HEK293 (cell line): Measurements from ENCODE around the gene TEFM.

Source experiments
- CTCF ChIA-PET: fragments of 350-600 bp; formaldehyde crosslinking; extraction: SDS; loops from one replicate; lab custom pipeline; 2021; ENCODE audit warnings: antibody characterized with exemption; lab: Yijun Ruan, JAX
- POLR2A ChIA-PET: fragments of 300-600 bp; formaldehyde crosslinking; extraction: SDS; loops from one replicate; lab custom pipeline; 2020; ENCODE audit warnings: antibody characterized with exemption, inconsistent platforms; lab: Yijun Ruan, JAX
- H3K27ac ChIP-seq: fragments of 200-500 bp; sonication (Bioruptor generic); 2 replicates; pipeline ENCODE4 v1.5.1; 2014; ENCODE audit warnings: low read depth, low read length, control low read depth, inconsistent platforms; ENCODE audit errors: extremely low read depth
- H3K36me3 ChIP-seq, 2 experiments: fragments of 200-500 bp in 1 of 2; sonication (Bioruptor generic) in 1 of 2; 1 replicate in 1 of 2; 2 replicates in 1 of 2; pipeline ENCODE4 v1.5.1; 2014 to 2017; ENCODE audit warnings: inconsistent platforms in 2 of 2, low read length in 2 of 2; ENCODE audit not compliant: control insufficient read depth in 2 of 2, insufficient read depth in 1 of 2
- H3K4me1 ChIP-seq: fragments of 200-500 bp; sonication (Bioruptor generic); 2 replicates; pipeline ENCODE4 v1.5.1; 2014; ENCODE audit warnings: mild to moderate bottlenecking, low read length, inconsistent platforms; ENCODE audit not compliant: control insufficient read depth, insufficient read depth
- H3K4me3 ChIP-seq: 2 replicates; pipeline ENCODE4 v1.5.1; 2011; ENCODE audit warnings: low read depth, mild to moderate bottlenecking, control low read depth, low read length, moderate library complexity
- H3K9me3 ChIP-seq: fragments of 200-500 bp; sonication (Bioruptor generic); 2 replicates; pipeline ENCODE4 v1.5.1; 2014; ENCODE audit warnings: low read depth, low read length, inconsistent platforms; ENCODE audit not compliant: control insufficient read depth, insufficient read depth
- OSR2 ChIP-seq: fragments of 450-650 bp; formaldehyde crosslinking; IDR thresholded peaks from 2 replicates; pipeline ENCODE4 v1.5.1; 2016; ENCODE audit warnings: missing biosample characterization, missing genetic modification characterization
- ZNF623 ChIP-seq: fragments of 450-650 bp; formaldehyde crosslinking; IDR thresholded peaks from 2 replicates; pipeline ENCODE4 v1.5.1; 2016; ENCODE audit warnings: missing biosample characterization, missing genetic modification characterization
- ZNF670 ChIP-seq: fragments of 450-650 bp; formaldehyde crosslinking; IDR thresholded peaks from 2 replicates; pipeline ENCODE4 v1.5.1; 2016; ENCODE audit warnings: missing biosample characterization, missing genetic modification characterization, low read depth
- TF ChIP-seq, protein P1 (sequence below): fragments of 450-650 bp; formaldehyde crosslinking; IDR thresholded peaks from 2 replicates; pipeline ENCODE4 v1.5.1; 2016; ENCODE audit warnings: missing biosample characterization, missing genetic modification characterization
- TF ChIP-seq, protein P2 (sequence below): fragments of 450-650 bp; formaldehyde crosslinking; IDR thresholded peaks from 2 replicates; pipeline ENCODE4 v1.5.1; 2016; ENCODE audit warnings: missing biosample characterization, missing genetic modification characterization, borderline replicate concordance
- TF ChIP-seq, protein P3 (sequence below): fragments of 450-650 bp; formaldehyde crosslinking; IDR thresholded peaks from 2 replicates; pipeline ENCODE4; 2016; ENCODE audit warnings: missing biosample characterization, missing genetic modification characterization
- TF ChIP-seq, protein P4 (sequence below): fragments of 450-650 bp; formaldehyde crosslinking; IDR thresholded peaks from 2 replicates; pipeline ENCODE4 v1.5.1; 2016; ENCODE audit warnings: missing biosample characterization, missing genetic modification characterization
- TF ChIP-seq, protein P5 (sequence below): fragments of 450-650 bp; formaldehyde crosslinking; IDR thresholded peaks from 2 replicates; pipeline ENCODE4 v1.5.1; 2016; ENCODE audit warnings: missing biosample characterization, missing genetic modification characterization, borderline replicate concordance

Gene TEFM

DNA sequence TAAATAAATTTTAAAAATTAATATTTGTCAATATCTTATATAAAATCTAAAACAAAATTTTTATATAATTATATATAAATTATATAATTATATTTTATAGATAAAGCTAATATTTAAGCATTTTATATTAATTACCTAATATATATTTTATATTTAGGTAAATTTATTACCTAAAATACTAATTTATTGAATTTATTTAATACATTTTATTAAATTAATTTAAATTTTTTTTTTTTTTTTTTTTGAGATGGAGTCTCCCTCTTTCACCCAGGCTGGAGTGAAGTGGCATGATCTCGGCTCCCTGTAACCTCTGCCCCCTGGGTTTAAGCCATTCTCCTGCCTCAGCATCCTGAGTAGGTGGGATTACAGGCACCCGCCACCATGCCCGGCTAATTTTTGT lies 51.9 kb downstream of the TEFM start:
- Histone ChIP-seq H3K27ac (no peak overlapping the region), H3K9me3 (no peaks in the 10 kb centered on the region), H3K36me3 (peaks cover 73 to 81% of the 10 kb centered on the region in 2 experiments), H3K4me1 (no peaks in the 10 kb centered on the region), H3K4me3 (no peak overlapping the region)
- TF ChIP-seq, protein P1, sequence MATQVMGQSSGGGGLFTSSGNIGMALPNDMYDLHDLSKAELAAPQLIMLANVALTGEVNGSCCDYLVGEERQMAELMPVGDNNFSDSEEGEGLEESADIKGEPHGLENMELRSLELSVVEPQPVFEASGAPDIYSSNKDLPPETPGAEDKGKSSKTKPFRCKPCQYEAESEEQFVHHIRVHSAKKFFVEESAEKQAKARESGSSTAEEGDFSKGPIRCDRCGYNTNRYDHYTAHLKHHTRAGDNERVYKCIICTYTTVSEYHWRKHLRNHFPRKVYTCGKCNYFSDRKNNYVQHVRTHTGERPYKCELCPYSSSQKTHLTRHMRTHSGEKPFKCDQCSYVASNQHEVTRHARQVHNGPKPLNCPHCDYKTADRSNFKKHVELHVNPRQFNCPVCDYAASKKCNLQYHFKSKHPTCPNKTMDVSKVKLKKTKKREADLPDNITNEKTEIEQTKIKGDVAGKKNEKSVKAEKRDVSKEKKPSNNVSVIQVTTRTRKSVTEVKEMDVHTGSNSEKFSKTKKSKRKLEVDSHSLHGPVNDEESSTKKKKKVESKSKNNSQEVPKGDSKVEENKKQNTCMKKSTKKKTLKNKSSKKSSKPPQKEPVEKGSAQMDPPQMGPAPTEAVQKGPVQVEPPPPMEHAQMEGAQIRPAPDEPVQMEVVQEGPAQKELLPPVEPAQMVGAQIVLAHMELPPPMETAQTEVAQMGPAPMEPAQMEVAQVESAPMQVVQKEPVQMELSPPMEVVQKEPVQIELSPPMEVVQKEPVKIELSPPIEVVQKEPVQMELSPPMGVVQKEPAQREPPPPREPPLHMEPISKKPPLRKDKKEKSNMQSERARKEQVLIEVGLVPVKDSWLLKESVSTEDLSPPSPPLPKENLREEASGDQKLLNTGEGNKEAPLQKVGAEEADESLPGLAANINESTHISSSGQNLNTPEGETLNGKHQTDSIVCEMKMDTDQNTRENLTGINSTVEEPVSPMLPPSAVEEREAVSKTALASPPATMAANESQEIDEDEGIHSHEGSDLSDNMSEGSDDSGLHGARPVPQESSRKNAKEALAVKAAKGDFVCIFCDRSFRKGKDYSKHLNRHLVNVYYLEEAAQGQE (tag by site-specific recombination): no peak
- TF ChIP-seq, protein P2, sequence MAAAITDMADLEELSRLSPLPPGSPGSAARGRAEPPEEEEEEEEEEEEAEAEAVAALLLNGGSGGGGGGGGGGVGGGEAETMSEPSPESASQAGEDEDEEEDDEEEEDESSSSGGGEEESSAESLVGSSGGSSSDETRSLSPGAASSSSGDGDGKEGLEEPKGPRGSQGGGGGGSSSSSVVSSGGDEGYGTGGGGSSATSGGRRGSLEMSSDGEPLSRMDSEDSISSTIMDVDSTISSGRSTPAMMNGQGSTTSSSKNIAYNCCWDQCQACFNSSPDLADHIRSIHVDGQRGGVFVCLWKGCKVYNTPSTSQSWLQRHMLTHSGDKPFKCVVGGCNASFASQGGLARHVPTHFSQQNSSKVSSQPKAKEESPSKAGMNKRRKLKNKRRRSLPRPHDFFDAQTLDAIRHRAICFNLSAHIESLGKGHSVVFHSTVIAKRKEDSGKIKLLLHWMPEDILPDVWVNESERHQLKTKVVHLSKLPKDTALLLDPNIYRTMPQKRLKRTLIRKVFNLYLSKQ (tag by site-specific recombination): no peak
- TF ChIP-seq, protein P3, sequence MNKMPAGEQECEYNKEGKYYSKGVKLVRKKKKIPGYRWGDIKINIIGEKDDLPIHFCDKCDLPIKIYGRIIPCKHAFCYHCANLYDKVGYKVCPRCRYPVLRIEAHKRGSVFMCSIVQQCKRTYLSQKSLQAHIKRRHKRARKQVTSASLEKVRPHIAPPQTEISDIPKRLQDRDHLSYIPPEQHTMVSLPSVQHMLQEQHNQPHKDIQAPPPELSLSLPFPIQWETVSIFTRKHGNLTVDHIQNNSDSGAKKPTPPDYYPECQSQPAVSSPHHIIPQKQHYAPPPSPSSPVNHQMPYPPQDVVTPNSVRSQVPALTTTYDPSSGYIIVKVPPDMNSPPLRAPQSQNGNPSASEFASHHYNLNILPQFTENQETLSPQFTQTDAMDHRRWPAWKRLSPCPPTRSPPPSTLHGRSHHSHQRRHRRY (tag by site-specific recombination): no peak
- TF ChIP-seq, protein P4, sequence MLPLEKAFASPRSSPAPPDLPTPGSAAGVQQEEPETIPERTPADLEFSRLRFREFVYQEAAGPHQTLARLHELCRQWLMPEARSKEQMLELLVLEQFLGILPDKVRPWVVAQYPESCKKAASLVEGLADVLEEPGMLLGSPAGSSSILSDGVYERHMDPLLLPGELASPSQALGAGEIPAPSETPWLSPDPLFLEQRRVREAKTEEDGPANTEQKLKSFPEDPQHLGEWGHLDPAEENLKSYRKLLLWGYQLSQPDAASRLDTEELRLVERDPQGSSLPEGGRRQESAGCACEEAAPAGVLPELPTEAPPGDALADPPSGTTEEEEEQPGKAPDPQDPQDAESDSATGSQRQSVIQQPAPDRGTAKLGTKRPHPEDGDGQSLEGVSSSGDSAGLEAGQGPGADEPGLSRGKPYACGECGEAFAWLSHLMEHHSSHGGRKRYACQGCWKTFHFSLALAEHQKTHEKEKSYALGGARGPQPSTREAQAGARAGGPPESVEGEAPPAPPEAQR (tag by site-specific recombination): no peak
- TF ChIP-seq, protein P5, sequence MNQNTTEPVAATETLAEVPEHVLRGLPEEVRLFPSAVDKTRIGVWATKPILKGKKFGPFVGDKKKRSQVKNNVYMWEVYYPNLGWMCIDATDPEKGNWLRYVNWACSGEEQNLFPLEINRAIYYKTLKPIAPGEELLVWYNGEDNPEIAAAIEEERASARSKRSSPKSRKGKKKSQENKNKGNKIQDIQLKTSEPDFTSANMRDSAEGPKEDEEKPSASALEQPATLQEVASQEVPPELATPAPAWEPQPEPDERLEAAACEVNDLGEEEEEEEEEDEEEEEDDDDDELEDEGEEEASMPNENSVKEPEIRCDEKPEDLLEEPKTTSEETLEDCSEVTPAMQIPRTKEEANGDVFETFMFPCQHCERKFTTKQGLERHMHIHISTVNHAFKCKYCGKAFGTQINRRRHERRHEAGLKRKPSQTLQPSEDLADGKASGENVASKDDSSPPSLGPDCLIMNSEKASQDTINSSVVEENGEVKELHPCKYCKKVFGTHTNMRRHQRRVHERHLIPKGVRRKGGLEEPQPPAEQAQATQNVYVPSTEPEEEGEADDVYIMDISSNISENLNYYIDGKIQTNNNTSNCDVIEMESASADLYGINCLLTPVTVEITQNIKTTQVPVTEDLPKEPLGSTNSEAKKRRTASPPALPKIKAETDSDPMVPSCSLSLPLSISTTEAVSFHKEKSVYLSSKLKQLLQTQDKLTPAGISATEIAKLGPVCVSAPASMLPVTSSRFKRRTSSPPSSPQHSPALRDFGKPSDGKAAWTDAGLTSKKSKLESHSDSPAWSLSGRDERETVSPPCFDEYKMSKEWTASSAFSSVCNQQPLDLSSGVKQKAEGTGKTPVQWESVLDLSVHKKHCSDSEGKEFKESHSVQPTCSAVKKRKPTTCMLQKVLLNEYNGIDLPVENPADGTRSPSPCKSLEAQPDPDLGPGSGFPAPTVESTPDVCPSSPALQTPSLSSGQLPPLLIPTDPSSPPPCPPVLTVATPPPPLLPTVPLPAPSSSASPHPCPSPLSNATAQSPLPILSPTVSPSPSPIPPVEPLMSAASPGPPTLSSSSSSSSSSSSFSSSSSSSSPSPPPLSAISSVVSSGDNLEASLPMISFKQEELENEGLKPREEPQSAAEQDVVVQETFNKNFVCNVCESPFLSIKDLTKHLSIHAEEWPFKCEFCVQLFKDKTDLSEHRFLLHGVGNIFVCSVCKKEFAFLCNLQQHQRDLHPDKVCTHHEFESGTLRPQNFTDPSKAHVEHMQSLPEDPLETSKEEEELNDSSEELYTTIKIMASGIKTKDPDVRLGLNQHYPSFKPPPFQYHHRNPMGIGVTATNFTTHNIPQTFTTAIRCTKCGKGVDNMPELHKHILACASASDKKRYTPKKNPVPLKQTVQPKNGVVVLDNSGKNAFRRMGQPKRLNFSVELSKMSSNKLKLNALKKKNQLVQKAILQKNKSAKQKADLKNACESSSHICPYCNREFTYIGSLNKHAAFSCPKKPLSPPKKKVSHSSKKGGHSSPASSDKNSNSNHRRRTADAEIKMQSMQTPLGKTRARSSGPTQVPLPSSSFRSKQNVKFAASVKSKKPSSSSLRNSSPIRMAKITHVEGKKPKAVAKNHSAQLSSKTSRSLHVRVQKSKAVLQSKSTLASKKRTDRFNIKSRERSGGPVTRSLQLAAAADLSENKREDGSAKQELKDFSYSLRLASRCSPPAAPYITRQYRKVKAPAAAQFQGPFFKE (tag by site-specific recombination): no peak
- no peak for TF ChIP-seq ZNF623 (tag by site-specific recombination)
- no peak for TF ChIP-seq OSR2 (tag by site-specific recombination)
- TF ChIP-seq ZNF670 (tag by site-specific recombination): no peak
- ChIA-PET POLR2A (interaction anchor here (0.7 kb wide), 1 partner anchor 30 kb away, joined by 3 read pairs; no protein-coding TSS in a partner anchor), CTCF (interaction anchor here (0.6 kb wide), 1 partner anchor 400 kb away, joined by 4 read pairs; no protein-coding TSS in a partner anchor)
